MM.1S (cell line): ENCODE results near the gene UGT2B10.
"Not testable (repeated sequence)": the region's sequence is repeated elsewhere in the genome, so short reads cannot be mapped to it uniquely, and the experiment has no call there.

Experiments
- DNase-seq: peaks from one replicate; pipeline ENCODE4 v3.0.0-alpha.2; 2015
- H2AFZ ChIP-seq: fragments of 300-600 bp; sonication (generic); 2 replicates; pipeline ENCODE4 v1.6.0; 2016; ENCODE audit warnings: antibody characterized with exemption, low read length
- H3F3A ChIP-seq: fragments of 300-600 bp; sonication (generic); 2 replicates; pipeline ENCODE4 v1.6.1; 2016; ENCODE audit warnings: mild to moderate bottlenecking, antibody characterized with exemption, low read length, moderate library complexity, mixed read lengths; ENCODE audit not compliant: insufficient read depth
- H3K27ac ChIP-seq: fragments of 300-600 bp; sonication (generic); 2 replicates; pipeline ENCODE4 v1.5.1; 2016; ENCODE audit warnings: mild to moderate bottlenecking, low read length
- H3K27me3 ChIP-seq: fragments of 300-600 bp; sonication (generic); replicated peaks from 2 replicates; pipeline ENCODE4 v1.6.0; 2016; ENCODE audit warnings: low read length; ENCODE audit not compliant: insufficient read depth
- H3K36me3 ChIP-seq: fragments of 300-600 bp; sonication (generic); replicated peaks from 2 replicates; pipeline ENCODE4 v1.6.1; 2016; ENCODE audit warnings: mild to moderate bottlenecking, low read length, mixed read lengths; ENCODE audit not compliant: insufficient read depth
- H3K4me1 ChIP-seq: fragments of 300-600 bp; sonication (generic); 2 replicates; pipeline ENCODE4 v1.6.1; 2016; ENCODE audit warnings: low read length, mixed read lengths
- H3K4me2 ChIP-seq: fragments of 300-600 bp; sonication (generic); 2 replicates; pipeline ENCODE4 v1.6.0; 2016; ENCODE audit warnings: low read depth, low read length
- H3K4me3 ChIP-seq: fragments of 300-600 bp; sonication (generic); 2 replicates; pipeline ENCODE4 v1.5.1; 2016; ENCODE audit warnings: low read length, mixed read lengths
- H3K79me2 ChIP-seq: fragments of 300-600 bp; sonication (generic); 2 replicates; pipeline ENCODE4 v1.6.1; 2016; ENCODE audit warnings: mixed run types, low read length, mixed read lengths
- H3K9ac ChIP-seq: fragments of 300-600 bp; sonication (generic); 2 replicates; pipeline ENCODE4 v1.6.1; 2016; ENCODE audit warnings: low read length, mixed read lengths
- H3K9me2 ChIP-seq: fragments of 300-600 bp; sonication (generic); replicated peaks from 2 replicates; pipeline ENCODE4 v1.6.1; 2016; ENCODE audit warnings: mild to moderate bottlenecking, low read length, mixed read lengths; ENCODE audit not compliant: insufficient read depth
- H3K9me3 ChIP-seq: fragments of 300-600 bp; sonication (generic); replicated peaks from 2 replicates; pipeline ENCODE4 v1.6.1; 2016; ENCODE audit warnings: mild to moderate bottlenecking, low read length, mixed read lengths; ENCODE audit not compliant: insufficient read depth
- H4K20me1 ChIP-seq: fragments of 300-600 bp; sonication (generic); 2 replicates; pipeline ENCODE4 v1.6.1; 2016; ENCODE audit warnings: mild to moderate bottlenecking, low read length, moderate library complexity, mixed read lengths; ENCODE audit not compliant: insufficient read depth
- CTCF ChIP-seq: fragments of 300-600 bp; sonication (generic); IDR thresholded peaks from 2 replicates; pipeline ENCODE4 v1.5.1; 2016; ENCODE audit warnings: antibody characterized with exemption, low read length, mixed read lengths
- EZH2 ChIP-seq: fragments of 300-600 bp; sonication (generic); optimal IDR thresholded peaks from 2 replicates; pipeline ENCODE3; 2017; ENCODE audit warnings: low read depth, mild to moderate bottlenecking, antibody characterized with exemption, low read length, mixed read lengths
- EZH2phosphoT487 ChIP-seq: fragments of 300-600 bp; sonication (generic); IDR thresholded peaks from 2 replicates; pipeline ENCODE4 v1.6.1; 2018; ENCODE audit warnings: antibody characterized with exemption, low read length

The UGT2B10 gene

GRCh38 chr4:68808060-68808459 lies 7.7 kb upstream of the UGT2B10 start:
- no peak overlapping the region for H3K9ac ChIP-seq
- no peaks in the 10 kb centered on the region for H3K79me2 ChIP-seq
- H3K27ac ChIP-seq: no peak overlapping the region
- H4K20me1 ChIP-seq: no peaks in the 10 kb centered on the region
- H2AFZ ChIP-seq: no peak overlapping the region
- TF ChIP-seq CTCF: no peak
- no peak for TF ChIP-seq EZH2phosphoT487
- no peak for TF ChIP-seq EZH2
- no peaks in the 10 kb centered on the region for H3K4me1 ChIP-seq
- no peak overlapping the region for H3K4me3 ChIP-seq
- no peaks in the 10 kb centered on the region for H3K36me3 ChIP-seq
- H3K9me2 ChIP-seq: no peaks in the 10 kb centered on the region
- no peak overlapping the region for H3K4me2 ChIP-seq
- no peaks in the 10 kb centered on the region for H3F3A ChIP-seq
- no peak for DNase-seq
- H3K27me3 ChIP-seq: no peaks in the 10 kb centered on the region
- no peaks in the 10 kb centered on the region for H3K9me3 ChIP-seq

- Histone ChIP-seq H3K79me2 (no peaks in the 10 kb centered on the region), H3K4me1 (no peaks in the 10 kb centered on the region), H3K9me2 (no peaks in the 10 kb centered on the region), H4K20me1 (no peaks in the 10 kb centered on the region), H3K4me3 (no peak overlapping the region), H3K4me2 (no peak overlapping the region), H3K27me3 (no peaks in the 10 kb centered on the region), H3K36me3 (no peaks in the 10 kb centered on the region), H3K9me3 (no peaks in the 10 kb centered on the region), H3F3A (no peaks in the 10 kb centered on the region), H2AFZ (no peak overlapping the region), H3K27ac (no peak overlapping the region), H3K9ac (no peak overlapping the region)
- TF ChIP-seq EZH2 (no peak), CTCF (no peak), EZH2phosphoT487 (no peak)
- DNase-seq: no peak
These were observed 4.9 kb upstream of the UGT2B10 start for GRCh38 chr4:68810919-68811318.

- H4K20me1 ChIP-seq, H3K27me3 ChIP-seq, H3K4me3 ChIP-seq, H3K27ac ChIP-seq, H3K4me2 ChIP-seq, DNase-seq, H3K4me1 ChIP-seq, H3K9ac ChIP-seq, H3K9me2 ChIP-seq, H3F3A ChIP-seq, H3K36me3 ChIP-seq, H3K79me2 ChIP-seq, H2AFZ ChIP-seq, H3K9me3 ChIP-seq: not testable (repeated sequence)
These were observed 844 bp downstream of the UGT2B10 start for GRCh38 chr4:68816410-68817265.

GRCh38 chr4:68817386-68817785 lies 1.6 kb downstream of the UGT2B10 start:
- Histone ChIP-seq H3K9me3 (no peaks in the 10 kb centered on the region), H3F3A (no peaks in the 10 kb centered on the region), H3K9ac (no peak overlapping the region)

GRCh38 chr4:68818030-68818462 lies 2.3 kb downstream of the UGT2B10 start:
- H3F3A ChIP-seq, H3K4me2 ChIP-seq, H3K36me3 ChIP-seq, H3K79me2 ChIP-seq, H3K9me3 ChIP-seq, H3K9me2 ChIP-seq, H3K27me3 ChIP-seq, H3K9ac ChIP-seq, H2AFZ ChIP-seq, H3K27ac ChIP-seq, H3K4me1 ChIP-seq, DNase-seq, H4K20me1 ChIP-seq, H3K4me3 ChIP-seq: not testable (repeated sequence)

More at GRCh38 chr4:68817386-68817785, 1.6 kb downstream of the UGT2B10 start:
- Histone ChIP-seq H4K20me1 (no peaks in the 10 kb centered on the region), H3K36me3 (no peaks in the 10 kb centered on the region), H3K27ac (no peak overlapping the region), H3K9me2 (no peaks in the 10 kb centered on the region), H3K4me2 (no peak overlapping the region), H3K27me3 (no peaks in the 10 kb centered on the region), H3K4me3 (no peak overlapping the region), H3K79me2 (no peaks in the 10 kb centered on the region), H3K4me1 (no peaks in the 10 kb centered on the region), H2AFZ (no peak overlapping the region)
- DNase-seq: no peak
- TF ChIP-seq EZH2phosphoT487 (no peak), CTCF (no peak), EZH2 (no peak)
